ENCODE data around the gene RSRC1. TPM values are rescaled to one million over a fixed set of nuclear protein-coding genes. Genes with fewer than 3 reads are reported as not detected.
"Not testable (repeated sequence)": the region's sequence is repeated elsewhere in the genome, so short reads cannot be mapped to it uniquely, and the experiment has no call there.

RSRC1 gene
- total and polyA plus RNA-seq, 4 experiments from 2014 or later, result 23.4 to 35.7 (median 33.7) TPM

DNA sequence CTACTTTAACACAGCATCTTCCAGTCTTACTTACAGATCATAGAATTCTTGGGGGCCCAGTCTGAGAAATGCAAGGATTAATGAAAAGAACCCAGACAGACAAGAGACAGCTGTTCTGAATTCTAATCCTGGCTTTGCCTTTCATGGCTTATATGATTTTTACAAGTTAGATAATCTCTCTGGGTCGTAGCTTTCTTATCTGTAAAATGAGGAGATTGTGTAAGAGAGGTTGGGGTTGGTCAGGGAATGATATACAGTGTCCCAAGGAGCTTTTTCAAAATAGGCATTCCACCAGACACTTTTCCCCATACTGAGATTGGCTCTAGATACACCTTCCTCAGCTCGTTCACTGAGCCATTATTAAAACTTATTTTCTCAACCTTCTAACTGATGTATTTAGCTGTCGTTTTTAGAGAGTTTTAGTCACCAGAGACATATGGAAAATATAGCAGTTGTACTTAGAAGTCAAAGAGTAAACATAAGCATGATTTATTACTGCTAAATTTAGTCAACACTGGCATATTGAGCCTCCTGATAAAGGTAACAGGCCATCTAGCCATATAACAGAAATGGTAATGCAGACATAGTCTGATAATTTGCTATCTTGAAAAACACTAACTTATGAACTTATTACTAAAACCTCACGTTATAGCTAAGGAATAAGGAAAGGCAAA is 298.1 kb downstream of the RSRC1 start:
- H3K36me3 Mint-ChIP-seq, result peaks cover 7 to 24% of the 10 kb centered on the region in 2 donors
- no peaks in the 10 kb centered on the region for H3K4me1 ChIP-seq (ENCODE audit: insufficient read depth, low read length)
- peaks cover 0 to 6% (median 0%) of the 10 kb centered on the region in 8 donors for H3K9me3 Mint-ChIP-seq
- H3K4me3 Mint-ChIP-seq, result no peak overlapping the region
- H3K9me3 ChIP-seq (ENCODE audit: control insufficient read depth in 1 of 2, low read length in 2 of 2), result no peaks in the 10 kb centered on the region
- intact Hi-C loops (cut with micrococcal nuclease), result no loop called here
- no peaks in the 10 kb centered on the region for H3K27me3 Mint-ChIP-seq
- peaks cover 0 to 2% (median under 1%) of the 10 kb centered on the region in 4 donors for H3K4me1 Mint-ChIP-seq
- no peaks in the 10 kb centered on the region for H3K27me3 ChIP-seq (ENCODE audit: insufficient read depth, low read length)
- CTCF ChIA-PET (ENCODE audit: partially characterized antibody), result no interaction called here
- no peaks in the 10 kb centered on the region for H3K36me3 ChIP-seq (ENCODE audit: insufficient read depth, low read length)
- H3K27ac ChIP-seq (ENCODE audit: low read depth, low read length), result no peak overlapping the region
- H3K4me3 ChIP-seq (ENCODE audit: low read length in 2 of 2), result no peak overlapping the region
- POLR2A ChIA-PET (ENCODE audit: partially characterized antibody), result no interaction called here
- no peak overlapping the region for H3K27ac Mint-ChIP-seq
- DNase-seq, result no peak

GRCh38 chr3:158408518-158408897 is 298.6 kb downstream of the RSRC1 start:
- H3K4me1 Mint-ChIP-seq; CTCF ChIA-PET (ENCODE audit: partially characterized antibody); H3K4me3 Mint-ChIP-seq; intact Hi-C loops (cut with micrococcal nuclease); H3K9me3 ChIP-seq (ENCODE audit: control insufficient read depth in 1 of 2, low read length in 2 of 2); H3K36me3 ChIP-seq (ENCODE audit: insufficient read depth, low read length); H3K27me3 ChIP-seq (ENCODE audit: insufficient read depth, low read length); POLR2A ChIA-PET (ENCODE audit: partially characterized antibody); H3K27ac ChIP-seq (ENCODE audit: low read depth, low read length); H3K27ac Mint-ChIP-seq; H3K27me3 Mint-ChIP-seq; H3K4me3 ChIP-seq (ENCODE audit: low read length in 2 of 2); H3K4me1 ChIP-seq (ENCODE audit: insufficient read depth, low read length); DNase-seq: not testable (repeated sequence)
- Mint-ChIP-seq H3K36me3 (peaks cover 12 to 28% of the 10 kb centered on the region in 2 donors), H3K9me3 (peaks cover 0 to 11% (median 0%) of the 10 kb centered on the region in 8 donors)

DNA sequence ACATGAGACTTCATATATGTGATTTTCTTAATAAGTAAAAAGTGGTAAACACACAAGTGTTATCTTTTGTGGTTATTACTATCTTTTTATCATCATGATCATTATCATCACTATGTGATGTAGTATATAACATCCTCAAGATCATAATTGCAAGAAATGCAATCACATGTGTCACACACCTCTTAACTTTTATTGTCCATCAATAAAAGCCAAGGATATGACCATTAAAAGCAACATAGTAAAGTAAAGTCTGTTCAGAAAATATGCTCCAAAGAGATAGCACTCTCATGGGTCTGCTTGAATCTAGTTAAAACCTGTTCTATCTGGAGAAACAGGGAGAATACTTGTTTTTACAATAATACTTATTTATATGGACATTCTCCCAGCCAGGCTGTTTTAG is 308.1 kb downstream of the RSRC1 start:
- intact Hi-C loops (cut with micrococcal nuclease), result no loop called here
- Mint-ChIP-seq H3K4me1 (peaks cover 0 to 4% (median 0%) of the 10 kb centered on the region in 4 donors), H3K27ac (no peak overlapping the region), H3K9me3 (peaks cover 0 to 13% (median 4%) of the 10 kb centered on the region in 8 donors), H3K27me3 (no peaks in the 10 kb centered on the region), H3K36me3 (peaks cover 8 to 14% of the 10 kb centered on the region in 2 donors), H3K4me3 (no peak overlapping the region)
- Histone ChIP-seq H3K9me3 (ENCODE audit: control insufficient read depth in 1 of 2, low read length in 2 of 2) (no peaks in the 10 kb centered on the region), H3K4me3 (ENCODE audit: low read length in 2 of 2) (no peak overlapping the region), H3K27ac (ENCODE audit: low read depth, low read length) (no peak overlapping the region), H3K4me1 (ENCODE audit: insufficient read depth, low read length) (no peaks in the 10 kb centered on the region), H3K36me3 (ENCODE audit: insufficient read depth, low read length) (no peaks in the 10 kb centered on the region), H3K27me3 (ENCODE audit: insufficient read depth, low read length) (no peaks in the 10 kb centered on the region)
- ChIA-PET CTCF (ENCODE audit: partially characterized antibody) (interaction anchor here (1.0 kb wide), 1 partner anchor 16 kb away, joined by 4 read pairs; no protein-coding TSS in a partner anchor), POLR2A (ENCODE audit: partially characterized antibody) (no interaction called here)
- no peak for DNase-seq

DNA sequence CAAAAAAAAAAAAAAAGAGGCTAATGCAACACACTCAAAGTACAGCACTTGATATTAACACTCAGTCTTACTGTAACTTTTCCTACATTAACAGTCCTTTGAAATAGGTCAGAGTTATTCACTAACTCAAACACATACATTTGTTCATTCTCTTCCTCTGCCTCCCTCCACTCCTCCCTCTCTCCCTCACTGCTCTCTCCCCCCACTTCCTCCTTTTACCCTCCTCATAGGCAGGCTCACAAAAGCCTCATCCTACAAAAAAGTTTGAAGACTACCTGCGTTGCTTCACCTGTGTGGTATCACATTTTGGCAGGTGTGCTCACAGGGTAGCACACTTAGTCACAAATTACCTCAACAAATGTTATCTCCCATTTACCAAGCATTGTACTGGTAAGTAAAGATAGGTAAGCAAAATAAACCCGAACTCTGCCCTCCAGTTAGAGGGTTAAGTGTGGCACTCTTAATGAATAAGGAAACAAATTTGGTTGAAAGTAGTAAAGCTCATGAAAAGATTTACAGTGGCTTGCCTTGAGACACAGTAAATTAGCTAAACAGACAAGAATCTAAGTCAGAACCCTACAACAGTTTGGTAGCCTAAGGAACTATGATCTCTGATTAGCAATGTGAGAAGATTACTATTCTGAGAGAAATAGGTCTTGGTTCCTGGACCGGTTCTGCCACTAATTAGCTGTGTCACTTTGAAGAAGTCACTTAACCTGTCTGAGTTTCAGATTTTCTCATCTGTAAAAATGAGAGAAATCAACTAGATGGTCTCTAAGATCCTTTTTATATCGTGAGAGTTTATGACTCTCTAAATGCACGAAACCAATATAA is 310.1 kb downstream of the RSRC1 start:
- H3K36me3 ChIP-seq (ENCODE audit: insufficient read depth, low read length), result no peaks in the 10 kb centered on the region
- peaks cover 0 to 4% (median 0%) of the 10 kb centered on the region in 4 donors for H3K4me1 Mint-ChIP-seq
- no peak overlapping the region for H3K4me3 ChIP-seq (ENCODE audit: low read length in 2 of 2)
- H3K27me3 Mint-ChIP-seq, result no peaks in the 10 kb centered on the region
- H3K4me1 ChIP-seq (ENCODE audit: insufficient read depth, low read length), result no peaks in the 10 kb centered on the region
- H3K9me3 ChIP-seq (ENCODE audit: control insufficient read depth in 1 of 2, low read length in 2 of 2), result no peaks in the 10 kb centered on the region
- peaks cover 0 to 7% (median 3%) of the 10 kb centered on the region in 8 donors for H3K9me3 Mint-ChIP-seq
- CTCF ChIA-PET (ENCODE audit: partially characterized antibody), result no interaction called here
- H3K27ac Mint-ChIP-seq, result no peak overlapping the region
- DNase-seq, result no peak
- H3K27ac ChIP-seq (ENCODE audit: low read depth, low read length), result no peak overlapping the region
- POLR2A ChIA-PET (ENCODE audit: partially characterized antibody), result no interaction called here
- no peak overlapping the region for H3K4me3 Mint-ChIP-seq
- intact Hi-C loops (cut with micrococcal nuclease), result no loop called here
- H3K36me3 Mint-ChIP-seq, result peaks cover 0 to 8% of the 10 kb centered on the region in 2 donors
- H3K27me3 ChIP-seq (ENCODE audit: insufficient read depth, low read length), result no peaks in the 10 kb centered on the region

GRCh38 chr3:158420654-158421396 is 310.9 kb downstream of the RSRC1 start:
- intact Hi-C loops (cut with micrococcal nuclease), result no loop called here
- CTCF ChIA-PET (ENCODE audit: partially characterized antibody), result no interaction called here

DNA sequence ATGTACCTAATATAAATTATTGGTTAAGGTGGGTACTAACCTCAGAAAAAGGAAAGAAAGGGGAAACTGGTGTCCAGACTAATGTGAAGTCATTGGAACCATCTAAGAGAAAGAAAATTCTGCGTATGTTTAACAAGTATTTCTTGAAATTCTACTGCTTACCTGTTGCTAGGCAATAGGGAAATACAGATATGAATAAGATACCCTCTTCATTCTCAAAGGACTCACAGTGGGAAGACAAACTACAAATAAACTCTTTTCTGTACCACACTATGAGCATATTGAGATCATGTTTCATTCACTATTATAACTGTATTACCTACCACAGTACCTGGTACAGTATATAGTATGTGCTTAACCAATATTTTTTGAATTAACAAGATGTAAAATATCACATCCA is 320.6 kb downstream of the RSRC1 start:
- POLR2A ChIA-PET (ENCODE audit: partially characterized antibody), result no interaction called here

More at GRCh38 chr3:158420654-158421396, 310.9 kb downstream of the RSRC1 start:
- DNase-seq, result no peak
- H3K9me3 ChIP-seq (ENCODE audit: control insufficient read depth in 1 of 2, low read length in 2 of 2), result no peaks in the 10 kb centered on the region
- H3K4me3 Mint-ChIP-seq, result no peak overlapping the region
- H3K4me1 Mint-ChIP-seq, result peaks cover 0 to 4% (median 0%) of the 10 kb centered on the region in 4 donors
- no peaks in the 10 kb centered on the region for H3K27me3 Mint-ChIP-seq
- no peak overlapping the region for H3K27ac Mint-ChIP-seq
- peaks cover 0 to 8% of the 10 kb centered on the region in 2 donors for H3K36me3 Mint-ChIP-seq
- H3K27ac ChIP-seq (ENCODE audit: low read depth, low read length), result no peak overlapping the region
- no peaks in the 10 kb centered on the region for H3K4me1 ChIP-seq (ENCODE audit: insufficient read depth, low read length)
- H3K9me3 Mint-ChIP-seq, result peaks cover 0 to 8% (median 3%) of the 10 kb centered on the region in 8 donors
- H3K27me3 ChIP-seq (ENCODE audit: insufficient read depth, low read length), result no peaks in the 10 kb centered on the region
- POLR2A ChIA-PET (ENCODE audit: partially characterized antibody), result no interaction called here
- H3K36me3 ChIP-seq (ENCODE audit: insufficient read depth, low read length), result no peaks in the 10 kb centered on the region
- H3K4me3 ChIP-seq (ENCODE audit: low read length in 2 of 2), result no peak overlapping the region

DNA sequence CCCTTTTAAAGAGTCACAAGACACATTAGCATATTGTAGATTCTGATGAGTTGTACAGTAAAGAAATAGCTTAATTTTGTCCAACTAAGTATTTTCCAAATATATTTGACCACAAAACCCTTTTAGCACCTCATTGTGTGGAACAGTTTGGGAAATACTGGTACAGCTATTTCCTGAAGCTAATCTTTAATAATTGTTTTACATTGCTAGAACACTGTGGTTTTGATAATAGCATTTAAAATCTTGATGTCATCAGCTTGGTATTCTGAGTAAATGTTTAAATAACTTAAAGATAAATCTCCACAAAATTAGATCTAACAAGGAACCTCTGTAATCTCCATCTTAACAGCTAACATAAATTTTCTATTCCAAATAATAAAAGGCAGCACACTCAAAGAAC is 321.1 kb downstream of the RSRC1 start:
- POLR2A ChIA-PET (ENCODE audit: partially characterized antibody), result no interaction called here
- intact Hi-C loops (cut with micrococcal nuclease), result loop anchor here (10.0 kb wide), 1 partner anchor 566 kb away; no protein-coding TSS in a partner anchor
- no peaks in the 10 kb centered on the region for H3K9me3 Mint-ChIP-seq
- no peak for DNase-seq
- no peaks in the 10 kb centered on the region for H3K36me3 Mint-ChIP-seq
- no peaks in the 10 kb centered on the region for H3K9me3 ChIP-seq (ENCODE audit: control insufficient read depth in 1 of 2, low read length in 2 of 2)
- H3K4me1 ChIP-seq (ENCODE audit: insufficient read depth, low read length), result no peaks in the 10 kb centered on the region
- H3K27me3 ChIP-seq (ENCODE audit: insufficient read depth, low read length), result no peaks in the 10 kb centered on the region
- H3K4me3 Mint-ChIP-seq, result no peak overlapping the region
- CTCF ChIA-PET (ENCODE audit: partially characterized antibody), result no interaction called here
- no peaks in the 10 kb centered on the region for H3K36me3 ChIP-seq (ENCODE audit: insufficient read depth, low read length)
- H3K27me3 Mint-ChIP-seq, result no peaks in the 10 kb centered on the region
- no peak overlapping the region for H3K27ac ChIP-seq (ENCODE audit: low read depth, low read length)
- no peaks in the 10 kb centered on the region for H3K4me1 Mint-ChIP-seq
- H3K4me3 ChIP-seq (ENCODE audit: low read length in 2 of 2), result no peak overlapping the region
- no peak overlapping the region for H3K27ac Mint-ChIP-seq

More for the DNA sequence above, 320.6 kb downstream of the RSRC1 start:
- H3K27me3 ChIP-seq (ENCODE audit: insufficient read depth, low read length), result no peaks in the 10 kb centered on the region
- H3K36me3 ChIP-seq (ENCODE audit: insufficient read depth, low read length), result no peaks in the 10 kb centered on the region
- H3K9me3 ChIP-seq (ENCODE audit: control insufficient read depth in 1 of 2, low read length in 2 of 2), result no peaks in the 10 kb centered on the region
- no peaks in the 10 kb centered on the region for H3K4me1 Mint-ChIP-seq
- no peak overlapping the region for H3K27ac ChIP-seq (ENCODE audit: low read depth, low read length)
- DNase-seq, result no peak
- no peaks in the 10 kb centered on the region for H3K4me1 ChIP-seq (ENCODE audit: insufficient read depth, low read length)
- H3K4me3 Mint-ChIP-seq, result no peak overlapping the region
- no peak overlapping the region for H3K4me3 ChIP-seq (ENCODE audit: low read length in 2 of 2)
- H3K27me3 Mint-ChIP-seq, result no peaks in the 10 kb centered on the region
- no peaks in the 10 kb centered on the region for H3K9me3 Mint-ChIP-seq
- no peak overlapping the region for H3K27ac Mint-ChIP-seq
- intact Hi-C loops (cut with micrococcal nuclease), result loop anchor here (10.0 kb wide), 1 partner anchor 566 kb away; no protein-coding TSS in a partner anchor
- H3K36me3 Mint-ChIP-seq, result no peaks in the 10 kb centered on the region
- CTCF ChIA-PET (ENCODE audit: partially characterized antibody), result no interaction called here

Measured in CD4-positive, alpha-beta memory T cell (primary cell).